GM12878 (cell line): Measurements from ENCODE around the gene TWF1. TPM values are rescaled to one million over a fixed set of nuclear protein-coding genes. Genes with fewer than 3 reads are reported as not detected.

Experiments used
- ASH2L ChIP-seq: fragments of 300-600, 200-600 bp; sonication (generic); IDR thresholded peaks from 2 replicates; pipeline ENCODE4 v1.6.1; 2017; ENCODE audit warnings: low read depth, mild to moderate bottlenecking, borderline replicate concordance
- ATF7 ChIP-seq: fragments of 450-650 bp; IDR thresholded peaks from 2 replicates; pipeline ENCODE4 v1.6.1; 2016; ENCODE audit warnings: low read depth, mild to moderate bottlenecking
- BACH1 ChIP-seq: fragments of 450-650 bp; IDR thresholded peaks from 2 replicates; pipeline ENCODE4 v1.6.1; 2017; ENCODE audit warnings: mild to moderate bottlenecking, borderline replicate concordance
- BCL11A ChIP-seq: IDR thresholded peaks from 2 replicates; pipeline ENCODE4 v1.6.1; 2011; ENCODE audit warnings: low read depth, low read length
- CBX5 ChIP-seq: sonication (generic); IDR thresholded peaks from 2 replicates; pipeline ENCODE4 v1.6.1; 2016; ENCODE audit warnings: low read depth, moderate library complexity, mild to moderate bottlenecking, inconsistent platforms
- CHD1 ChIP-seq: IDR thresholded peaks from 2 replicates; pipeline ENCODE4 v1.6.1; 2012; ENCODE audit warnings: low read depth, low read length, improper control_type of control experiment
- DPF2 ChIP-seq: fragments of 450-650 bp; IDR thresholded peaks from 2 replicates; pipeline ENCODE4 v1.6.1; 2017; ENCODE audit warnings: mild to moderate bottlenecking
- HCFC1 ChIP-seq: fragments of 150-350 bp; IDR thresholded peaks from 2 replicates; pipeline ENCODE4 v1.6.1; 2014; ENCODE audit warnings: low read length
- IKZF1 ChIP-seq: fragments of 450-650 bp; conservative IDR thresholded peaks from 2 replicates; pipeline ENCODE4 v1.6.1; 2017; ENCODE audit warnings: antibody characterized with exemption, mild to moderate bottlenecking
- NKRF ChIP-seq: fragments of 450-650 bp; conservative IDR thresholded peaks from 2 replicates; pipeline ENCODE4 v1.6.1; 2017; ENCODE audit warnings: mild to moderate bottlenecking, moderate library complexity
- NR2F1 ChIP-seq: fragments of 450-650 bp; conservative IDR thresholded peaks from 2 replicates; pipeline ENCODE4 v1.6.1; 2017; ENCODE audit warnings: mild to moderate bottlenecking
- POLR2AphosphoS5 ChIP-seq: IDR thresholded peaks from 2 replicates; pipeline ENCODE4 v1.6.1; 2011; ENCODE audit warnings: mild to moderate bottlenecking, low read length, inconsistent platforms
- RELA ChIP-seq: fragments of 450-650 bp; IDR thresholded peaks from 2 replicates; pipeline ENCODE4 v1.8.0; 2014; ENCODE audit warnings: borderline replicate concordance; ENCODE audit not compliant: partially characterized antibody
- RELB ChIP-seq: fragments of 450-650 bp; IDR thresholded peaks from 2 replicates; pipeline ENCODE4 v1.6.1; 2017; ENCODE audit warnings: low read depth, mild to moderate bottlenecking, moderate library complexity
- RFX5 ChIP-seq: IDR thresholded peaks from 2 replicates; pipeline ENCODE4 v1.6.1; 2011; ENCODE audit warnings: low read depth, low read length, improper control_type of control experiment
- SMAD5 ChIP-seq: IDR thresholded peaks from 2 replicates; pipeline ENCODE4 v1.6.1; 2016; ENCODE audit warnings: antibody characterized with exemption, low read depth
- SMARCA5 ChIP-seq: fragments of 450-650 bp; IDR thresholded peaks from 2 replicates; pipeline ENCODE4 v1.6.1; 2017; ENCODE audit warnings: mild to moderate bottlenecking
- STAT1 ChIP-seq: fragments of 450-650 bp; conservative IDR thresholded peaks from 2 replicates; pipeline ENCODE4 v1.6.1; 2014; ENCODE audit warnings: antibody characterized with exemption, mild to moderate bottlenecking
- YY1 ChIP-seq: IDR thresholded peaks from 2 replicates; pipeline ENCODE4 v1.6.1; 2011; ENCODE audit warnings: low read depth, mild to moderate bottlenecking, low read length
- ZNF217 ChIP-seq: fragments of 450-650 bp; IDR thresholded peaks from 2 replicates; pipeline ENCODE4 v1.6.1; 2017; ENCODE audit warnings: antibody characterized with exemption, mild to moderate bottlenecking
- ZNF24 ChIP-seq: fragments of 450-650 bp; IDR thresholded peaks from 2 replicates; pipeline ENCODE4 v1.6.1; 2017; ENCODE audit warnings: antibody characterized with exemption, mild to moderate bottlenecking
- polyA plus RNA-seq, 11 experiments: library from polyadenylated mRNA; depleted of rRNA in 4 of 11; unstranded in 6 of 11; stranded (reverse) in 5 of 11; fragments of >200 nt; fragmentation: Nextera tagmentation in 4 of 11; fragmentation: Illumina TruSeq in 1 of 11; extraction: Ambion mirVana in 4 of 11; extraction: Trizol in 1 of 11; gene quantifications; 1 replicate in 1 of 11; 2 replicates in 10 of 11; pipeline versions ENCODE4 v1.2.1 to v1.2.3, GENCODE V29; 2011 to 2016; ENCODE audit warnings: inconsistent platforms in 2 of 11, missing spikeins in 2 of 11, low read depth in 1 of 11
- total RNA-seq, 4 experiments: library from RNA; depleted of rRNA in 3 of 4; stranded (reverse); fragments of >200 nt in 3 of 4; fragmentation: Illumina TruSeq in 1 of 4; extraction: Trizol in 1 of 4; gene quantifications; 2 replicates each; pipeline versions ENCODE4 v1.2.1 to v1.2.3, GENCODE V29; 2013 to 2021
- TF ChIP-seq, protein P1 (sequence below): IDR thresholded peaks from 2 replicates; pipeline ENCODE4 v1.6.1; 2011; ENCODE audit warnings: low read depth, low read length, improper control_type of control experiment, borderline replicate concordance
- TF ChIP-seq, protein P2 (sequence below): fragments of 450-650 bp; IDR thresholded peaks from 2 replicates; pipeline ENCODE4 v1.6.1; 2017; ENCODE audit warnings: mild to moderate bottlenecking, moderate library complexity

Gene TWF1
- total and polyA plus RNA-seq, 10 of the 15 experiments (the other 5 are each of a cell fraction or from before 2014, with no cell fraction given) = 8.7 to 23.5 (median 18.4) TPM

GRCh38 chr12:43805860-43806736 is at the start of gene TWF1 (continued):
- peak; percentile 53 for TF ChIP-seq NR2F1
- peak; percentile 63 for TF ChIP-seq RELA
- TF ChIP-seq, protein P1, sequence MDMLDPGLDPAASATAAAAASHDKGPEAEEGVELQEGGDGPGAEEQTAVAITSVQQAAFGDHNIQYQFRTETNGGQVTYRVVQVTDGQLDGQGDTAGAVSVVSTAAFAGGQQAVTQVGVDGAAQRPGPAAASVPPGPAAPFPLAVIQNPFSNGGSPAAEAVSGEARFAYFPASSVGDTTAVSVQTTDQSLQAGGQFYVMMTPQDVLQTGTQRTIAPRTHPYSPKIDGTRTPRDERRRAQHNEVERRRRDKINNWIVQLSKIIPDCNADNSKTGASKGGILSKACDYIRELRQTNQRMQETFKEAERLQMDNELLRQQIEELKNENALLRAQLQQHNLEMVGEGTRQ = no peak
- TF ChIP-seq DPF2 = peak; percentile 78
- peak; percentile 92 for TF ChIP-seq NKRF
- TF ChIP-seq ATF7 = peak; percentile 76
- no peak for TF ChIP-seq CHD1
- TF ChIP-seq ZNF217 = no peak
- no peak for TF ChIP-seq RFX5
- 0 out of 2 replicates have a peak, but pooled peaks have one; percentile 73 for TF ChIP-seq ASH2L
- TF ChIP-seq, protein P2, sequence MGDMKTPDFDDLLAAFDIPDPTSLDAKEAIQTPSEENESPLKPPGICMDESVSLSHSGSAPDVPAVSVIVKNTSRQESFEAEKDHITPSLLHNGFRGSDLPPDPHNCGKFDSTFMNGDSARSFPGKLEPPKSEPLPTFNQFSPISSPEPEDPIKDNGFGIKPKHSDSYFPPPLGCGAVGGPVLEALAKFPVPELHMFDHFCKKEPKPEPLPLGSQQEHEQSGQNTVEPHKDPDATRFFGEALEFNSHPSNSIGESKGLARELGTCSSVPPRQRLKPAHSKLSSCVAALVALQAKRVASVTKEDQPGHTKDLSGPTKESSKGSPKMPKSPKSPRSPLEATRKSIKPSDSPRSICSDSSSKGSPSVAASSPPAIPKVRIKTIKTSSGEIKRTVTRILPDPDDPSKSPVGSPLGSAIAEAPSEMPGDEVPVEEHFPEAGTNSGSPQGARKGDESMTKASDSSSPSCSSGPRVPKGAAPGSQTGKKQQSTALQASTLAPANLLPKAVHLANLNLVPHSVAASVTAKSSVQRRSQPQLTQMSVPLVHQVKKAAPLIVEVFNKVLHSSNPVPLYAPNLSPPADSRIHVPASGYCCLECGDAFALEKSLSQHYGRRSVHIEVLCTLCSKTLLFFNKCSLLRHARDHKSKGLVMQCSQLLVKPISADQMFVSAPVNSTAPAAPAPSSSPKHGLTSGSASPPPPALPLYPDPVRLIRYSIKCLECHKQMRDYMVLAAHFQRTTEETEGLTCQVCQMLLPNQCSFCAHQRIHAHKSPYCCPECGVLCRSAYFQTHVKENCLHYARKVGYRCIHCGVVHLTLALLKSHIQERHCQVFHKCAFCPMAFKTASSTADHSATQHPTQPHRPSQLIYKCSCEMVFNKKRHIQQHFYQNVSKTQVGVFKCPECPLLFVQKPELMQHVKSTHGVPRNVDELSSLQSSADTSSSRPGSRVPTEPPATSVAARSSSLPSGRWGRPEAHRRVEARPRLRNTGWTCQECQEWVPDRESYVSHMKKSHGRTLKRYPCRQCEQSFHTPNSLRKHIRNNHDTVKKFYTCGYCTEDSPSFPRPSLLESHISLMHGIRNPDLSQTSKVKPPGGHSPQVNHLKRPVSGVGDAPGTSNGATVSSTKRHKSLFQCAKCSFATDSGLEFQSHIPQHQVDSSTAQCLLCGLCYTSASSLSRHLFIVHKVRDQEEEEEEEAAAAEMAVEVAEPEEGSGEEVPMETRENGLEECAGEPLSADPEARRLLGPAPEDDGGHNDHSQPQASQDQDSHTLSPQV = peak; percentile 46; the same call in 1 of the 2 replicates
- peak; percentile 64 for TF ChIP-seq HCFC1
- TF ChIP-seq CBX5 = peak; percentile 70; the same call in 1 of the 2 replicates
- TF ChIP-seq BACH1 = peak; percentile 53; the same call in 1 of the 2 replicates
- TF ChIP-seq STAT1 = peak; percentile 42; the same call in 1 of the 2 replicates
- no peak for TF ChIP-seq BCL11A
- peak; percentile 58; the same call in 1 of the 2 replicates for TF ChIP-seq RELB
- TF ChIP-seq ZNF24 = 0 out of 2 replicates have a peak, but pooled peaks have one; percentile 48
- peak; percentile 85 for TF ChIP-seq POLR2AphosphoS5
- peak; percentile 75; the same call in 1 of the 2 replicates for TF ChIP-seq SMAD5
- TF ChIP-seq IKZF1 = peak; percentile 84
- TF ChIP-seq SMARCA5 = peak; percentile 75
- peak; percentile 84; the same call in 1 of the 2 replicates for TF ChIP-seq YY1
